Measurements from ENCODE around the gene PDLIM5. TPM values are rescaled to one million over a fixed set of nuclear protein-coding genes. Genes with fewer than 3 reads are reported as not detected.
A peak's percentile ranks its signal among the peaks of the same experiment; 100 is the strongest.

The PDLIM5 gene
- total and polyA plus RNA-seq, 4 experiments from 2014 or later = 37.4 to 57.5 (median 44.6) TPM

DNA sequence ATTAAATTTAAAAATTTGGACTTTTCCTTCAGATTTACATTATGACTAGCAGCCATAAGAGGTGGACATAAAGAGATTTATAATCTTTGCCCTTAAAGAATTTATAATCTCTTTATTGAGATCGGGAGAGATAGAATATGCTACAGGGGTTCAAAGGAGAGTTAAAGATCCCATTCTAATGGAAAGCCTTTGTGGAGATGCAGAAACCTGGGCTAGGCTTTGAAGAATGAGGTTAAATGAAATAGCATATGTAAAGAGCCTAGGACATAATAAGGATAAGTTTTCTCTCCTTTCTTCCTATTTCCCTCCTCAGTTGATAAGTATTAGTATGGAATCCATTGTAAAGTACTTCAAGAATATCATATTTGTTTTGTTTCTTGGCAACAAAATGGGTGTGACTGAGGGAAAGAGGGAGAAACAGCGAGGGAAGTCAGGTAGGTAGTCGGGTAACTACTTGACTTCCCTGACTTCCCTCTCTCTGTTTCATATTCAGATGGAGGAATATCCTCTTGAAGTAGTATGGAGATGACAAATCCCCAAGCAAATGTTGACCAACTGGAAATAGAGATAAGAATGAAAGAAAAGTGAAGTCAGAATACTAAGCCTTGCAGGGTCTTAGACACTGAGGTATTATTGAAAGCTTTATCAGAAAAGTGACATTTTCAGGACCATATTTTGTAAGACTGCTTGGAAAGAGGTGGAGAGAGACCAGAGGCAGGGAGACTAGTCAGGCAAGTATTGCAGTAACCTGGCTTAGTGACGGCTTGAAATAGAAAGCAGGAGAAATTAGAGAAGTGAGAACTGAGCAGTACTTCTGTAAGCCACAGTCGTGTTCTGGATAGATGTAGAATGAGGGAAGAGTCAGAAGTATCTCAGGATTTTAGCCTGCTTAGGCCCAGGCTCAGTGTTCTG lies 82.9 kb downstream of the PDLIM5 start:
- Mint-ChIP-seq H3K27ac (no peak overlapping the region), H3K27me3 (no peaks in the 10 kb centered on the region), H3K36me3 (peaks cover 0 to 11% of the 10 kb centered on the region in 2 donors), H3K4me3 (no peak overlapping the region), H3K4me1 (peaks cover 3 to 11% (median 4%) of the 10 kb centered on the region in 4 donors), H3K9me3 (no peaks in the 10 kb centered on the region)
- Histone ChIP-seq H3K9me3 (ENCODE audit: control insufficient read depth in 1 of 2, low read length in 2 of 2) (no peaks in the 10 kb centered on the region), H3K27ac (ENCODE audit: low read depth, low read length) (no peak overlapping the region), H3K4me1 (ENCODE audit: insufficient read depth, low read length) (no peaks in the 10 kb centered on the region), H3K27me3 (ENCODE audit: insufficient read depth, low read length) (no peaks in the 10 kb centered on the region), H3K36me3 (ENCODE audit: insufficient read depth, low read length) (no peaks in the 10 kb centered on the region), H3K4me3 (ENCODE audit: low read length in 2 of 2) (no peak overlapping the region)
- no peak for DNase-seq
- CTCF ChIA-PET (ENCODE audit: partially characterized antibody) = no interaction called here
- POLR2A ChIA-PET (ENCODE audit: partially characterized antibody) = no interaction called here
- intact Hi-C loops (cut with micrococcal nuclease) = no loop called here

DNA sequence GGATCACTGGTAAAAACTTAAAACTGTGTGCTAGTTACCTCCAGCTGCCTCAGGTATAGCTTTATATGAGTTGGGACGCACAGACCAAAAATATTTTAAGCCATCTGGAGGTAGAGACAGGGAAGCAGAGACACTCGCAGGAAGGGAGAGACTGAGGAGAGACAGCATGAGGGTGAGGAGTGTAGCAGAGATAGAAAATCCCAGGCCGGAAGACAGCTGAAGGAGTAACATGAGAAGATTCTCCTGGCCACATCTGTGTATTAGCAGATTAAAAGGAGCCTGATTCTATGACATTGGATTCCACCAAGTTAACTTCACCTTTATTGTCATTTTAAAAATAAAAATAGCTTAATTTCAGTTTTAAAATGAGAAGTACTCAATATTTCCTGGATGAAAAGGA lies 84.3 kb downstream of the PDLIM5 start:
- H3K36me3 ChIP-seq (ENCODE audit: insufficient read depth, low read length) = no peaks in the 10 kb centered on the region
- H3K9me3 ChIP-seq (ENCODE audit: control insufficient read depth in 1 of 2, low read length in 2 of 2) = no peaks in the 10 kb centered on the region
- no peaks in the 10 kb centered on the region for H3K27me3 ChIP-seq (ENCODE audit: insufficient read depth, low read length)
- H3K4me3 Mint-ChIP-seq = no peak overlapping the region
- no peaks in the 10 kb centered on the region for H3K27me3 Mint-ChIP-seq
- H3K27ac Mint-ChIP-seq = no peak overlapping the region
- no peak for DNase-seq
- no peak overlapping the region for H3K4me3 ChIP-seq (ENCODE audit: low read length in 2 of 2)
- peaks cover 0 to 11% of the 10 kb centered on the region in 2 donors for H3K36me3 Mint-ChIP-seq
- no peaks in the 10 kb centered on the region for H3K4me1 ChIP-seq (ENCODE audit: insufficient read depth, low read length)
- ChIA-PET CTCF (ENCODE audit: partially characterized antibody) (no interaction called here), POLR2A (ENCODE audit: partially characterized antibody) (no interaction called here)
- intact Hi-C loops (cut with micrococcal nuclease) = no loop called here
- H3K9me3 Mint-ChIP-seq = no peaks in the 10 kb centered on the region
- peaks cover 3 to 11% (median 5%) of the 10 kb centered on the region in 4 donors for H3K4me1 Mint-ChIP-seq
- H3K27ac ChIP-seq (ENCODE audit: low read depth, low read length) = no peak overlapping the region

DNA sequence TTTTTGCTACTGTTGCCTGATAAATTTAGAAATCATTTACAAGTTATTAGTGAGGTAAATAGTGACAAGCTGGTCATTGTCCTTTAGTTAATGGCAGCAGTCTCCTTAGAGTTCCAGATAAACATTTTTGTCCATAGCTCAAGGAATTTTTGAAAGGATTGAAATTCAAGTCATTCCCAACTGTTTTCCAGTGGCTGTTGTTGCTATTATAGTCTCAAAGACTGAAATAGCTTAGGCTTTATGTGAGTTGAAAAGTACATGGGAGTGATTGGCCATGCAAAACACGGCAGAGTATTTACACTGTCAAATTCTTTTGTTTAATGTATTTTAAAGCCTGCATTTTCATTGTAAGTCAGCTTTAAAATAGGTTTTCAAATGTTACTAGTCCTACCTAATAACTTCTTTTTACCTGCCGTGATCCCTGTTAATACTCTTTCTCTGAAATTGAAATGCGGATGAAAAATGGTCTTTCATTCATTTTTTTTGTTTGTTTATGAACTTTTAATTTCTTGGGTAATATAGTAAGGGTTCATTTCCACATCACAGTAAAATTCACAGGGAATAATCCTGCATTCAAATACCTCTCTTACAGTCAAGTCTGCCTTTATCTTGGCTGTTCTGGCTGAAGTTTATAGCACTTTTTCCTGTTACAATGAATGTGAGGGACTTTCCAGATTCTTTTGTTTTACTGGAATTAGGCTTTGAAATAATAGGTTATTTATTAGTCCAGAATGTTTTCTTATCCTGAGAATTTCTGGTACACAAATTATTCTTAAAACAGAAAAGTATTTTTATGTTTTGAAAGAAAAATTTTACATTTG lies 85.1 kb downstream of the PDLIM5 start:
- Mint-ChIP-seq H3K9me3 (no peaks in the 10 kb centered on the region), H3K27ac (no peak overlapping the region), H3K4me3 (no peak overlapping the region), H3K27me3 (no peaks in the 10 kb centered on the region), H3K4me1 (peaks cover 3 to 11% (median 5%) of the 10 kb centered on the region in 4 donors), H3K36me3 (peaks cover 0 to 11% of the 10 kb centered on the region in 2 donors)
- no peak for DNase-seq
- Histone ChIP-seq H3K27ac (ENCODE audit: low read depth, low read length) (no peak overlapping the region), H3K4me3 (ENCODE audit: low read length in 2 of 2) (no peak overlapping the region), H3K27me3 (ENCODE audit: insufficient read depth, low read length) (no peaks in the 10 kb centered on the region), H3K4me1 (ENCODE audit: insufficient read depth, low read length) (no peaks in the 10 kb centered on the region), H3K36me3 (ENCODE audit: insufficient read depth, low read length) (no peaks in the 10 kb centered on the region), H3K9me3 (ENCODE audit: control insufficient read depth in 1 of 2, low read length in 2 of 2) (no peaks in the 10 kb centered on the region)
- POLR2A ChIA-PET (ENCODE audit: partially characterized antibody) = no interaction called here
- intact Hi-C loops (cut with micrococcal nuclease) = no loop called here
- CTCF ChIA-PET (ENCODE audit: partially characterized antibody) = no interaction called here

DNA sequence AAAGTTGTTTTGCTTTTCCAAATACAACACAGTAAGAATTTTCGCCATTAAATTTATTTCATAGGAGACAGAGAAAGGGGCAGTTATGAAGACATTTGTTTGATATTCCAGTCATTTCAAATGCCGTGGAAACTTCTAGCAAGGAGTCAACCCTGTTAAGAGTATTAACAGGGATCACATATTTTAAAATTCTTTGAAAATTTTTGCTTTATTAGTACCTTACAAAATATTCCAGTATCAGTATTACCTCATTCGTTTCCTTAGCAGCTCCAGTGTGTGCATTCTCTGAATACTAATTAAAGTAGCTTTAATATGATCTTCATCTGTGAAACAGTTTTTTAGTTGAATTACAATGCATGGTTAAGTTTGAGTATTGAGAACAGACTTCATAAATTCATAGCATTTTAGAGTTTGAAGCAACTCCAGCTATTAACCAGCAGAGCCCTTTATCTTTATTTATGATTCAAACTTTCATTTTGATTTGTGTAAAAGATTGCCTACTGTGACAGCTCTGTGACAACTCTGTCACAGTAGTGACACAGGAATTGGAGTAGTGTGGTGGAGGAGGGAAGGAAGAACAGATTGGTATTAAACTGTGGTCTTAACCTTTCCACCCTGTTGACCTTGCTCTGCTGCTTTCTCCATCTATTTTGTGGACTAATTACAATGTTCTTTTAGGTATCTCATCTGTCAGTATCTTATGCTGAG lies 86.3 kb downstream of the PDLIM5 start:
- Mint-ChIP-seq H3K27ac (no peak overlapping the region), H3K4me1 (peaks cover 2 to 11% (median 5%) of the 10 kb centered on the region in 4 donors), H3K9me3 (no peaks in the 10 kb centered on the region), H3K4me3 (no peak overlapping the region), H3K27me3 (no peaks in the 10 kb centered on the region), H3K36me3 (peaks cover 0 to 8% of the 10 kb centered on the region in 2 donors)
- ChIA-PET POLR2A (ENCODE audit: partially characterized antibody) (no interaction called here), CTCF (ENCODE audit: partially characterized antibody) (no interaction called here)
- no peaks in the 10 kb centered on the region for H3K9me3 ChIP-seq (ENCODE audit: control insufficient read depth in 1 of 2, low read length in 2 of 2)
- intact Hi-C loops (cut with micrococcal nuclease) = no loop called here
- no peaks in the 10 kb centered on the region for H3K27me3 ChIP-seq (ENCODE audit: insufficient read depth, low read length)
- H3K27ac ChIP-seq (ENCODE audit: low read depth, low read length) = no peak overlapping the region
- H3K4me3 ChIP-seq (ENCODE audit: low read length in 2 of 2) = no peak overlapping the region
- no peak for DNase-seq
- H3K36me3 ChIP-seq (ENCODE audit: insufficient read depth, low read length) = no peaks in the 10 kb centered on the region
- H3K4me1 ChIP-seq (ENCODE audit: insufficient read depth, low read length) = no peaks in the 10 kb centered on the region

DNA sequence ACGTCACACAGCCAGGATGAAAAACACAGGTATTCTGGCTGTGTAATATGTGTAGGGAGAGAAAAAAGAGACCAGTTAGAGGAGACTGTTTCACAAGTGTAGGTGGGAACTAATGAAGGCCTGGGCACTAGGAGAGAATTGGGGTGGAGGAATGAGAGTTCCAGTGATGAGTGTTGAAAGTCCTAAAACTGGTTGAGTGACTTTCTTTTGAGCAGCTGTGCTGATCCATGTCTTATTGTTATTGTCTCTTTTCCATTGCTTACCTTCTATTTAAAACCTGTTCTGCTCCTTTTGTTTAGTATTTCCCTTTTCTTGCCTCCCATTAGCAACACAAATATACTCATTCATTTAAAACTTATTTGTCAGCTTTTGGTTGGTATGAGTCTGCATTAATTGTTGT lies 88.7 kb downstream of the PDLIM5 start:
- Histone ChIP-seq H3K4me1 (ENCODE audit: insufficient read depth, low read length) (no peaks in the 10 kb centered on the region), H3K27ac (ENCODE audit: low read depth, low read length) (no peak overlapping the region), H3K9me3 (ENCODE audit: control insufficient read depth in 1 of 2, low read length in 2 of 2) (no peaks in the 10 kb centered on the region), H3K4me3 (ENCODE audit: low read length in 2 of 2) (no peak overlapping the region), H3K36me3 (ENCODE audit: insufficient read depth, low read length) (no peaks in the 10 kb centered on the region), H3K27me3 (ENCODE audit: insufficient read depth, low read length) (no peaks in the 10 kb centered on the region)
- ChIA-PET POLR2A (ENCODE audit: partially characterized antibody) (no interaction called here), CTCF (ENCODE audit: partially characterized antibody) (no interaction called here)
- DNase-seq = no peak
- Mint-ChIP-seq H3K27me3 (no peaks in the 10 kb centered on the region), H3K9me3 (peaks cover 0 to 2% (median 0%) of the 10 kb centered on the region in 8 donors), H3K4me1 (peaks cover 0 to 6% (median under 1%) of the 10 kb centered on the region in 4 donors), H3K4me3 (no peak overlapping the region), H3K36me3 (peaks cover 2 to 12% of the 10 kb centered on the region in 2 donors), H3K27ac (peak overlapping the region in 1 of 7 donors; percentile 62)
- intact Hi-C loops (cut with micrococcal nuclease) = no loop called here

DNA sequence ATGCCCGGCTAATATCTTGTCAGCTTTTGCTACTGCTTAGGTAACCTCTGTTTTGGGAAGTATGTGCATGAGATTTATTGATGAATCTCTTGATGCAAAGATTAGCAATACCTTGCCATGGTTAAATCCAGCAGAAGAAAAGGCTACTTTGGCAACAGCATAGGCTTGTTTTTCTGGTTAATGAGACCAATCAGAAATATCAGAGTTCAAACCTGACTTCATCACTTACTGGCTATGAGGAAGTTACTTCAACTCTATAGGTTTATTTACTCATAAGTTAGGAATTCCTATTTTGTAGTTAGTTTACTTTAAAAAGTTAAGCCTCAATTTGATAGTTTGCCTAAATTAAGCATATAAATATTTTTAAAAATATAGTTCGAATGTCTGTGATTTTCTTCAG lies 93.1 kb downstream of the PDLIM5 start:
- H3K36me3 Mint-ChIP-seq = peaks cover 8 to 19% of the 10 kb centered on the region in 2 donors
- no peak overlapping the region for H3K4me3 Mint-ChIP-seq
- no peak overlapping the region for H3K27ac ChIP-seq (ENCODE audit: low read depth, low read length)
- H3K9me3 ChIP-seq (ENCODE audit: control insufficient read depth in 1 of 2, low read length in 2 of 2) = no peaks in the 10 kb centered on the region
- intact Hi-C loops (cut with micrococcal nuclease) = no loop called here
- H3K4me1 ChIP-seq (ENCODE audit: insufficient read depth, low read length) = no peaks in the 10 kb centered on the region
- H3K9me3 Mint-ChIP-seq = peaks cover 0 to 2% (median 0%) of the 10 kb centered on the region in 8 donors
- H3K4me3 ChIP-seq (ENCODE audit: low read length in 2 of 2) = no peak overlapping the region
- DNase-seq = no peak
- H3K27ac Mint-ChIP-seq = no peak overlapping the region
- no peaks in the 10 kb centered on the region for H3K27me3 ChIP-seq (ENCODE audit: insufficient read depth, low read length)
- H3K36me3 ChIP-seq (ENCODE audit: insufficient read depth, low read length) = no peaks in the 10 kb centered on the region
- H3K27me3 Mint-ChIP-seq = no peaks in the 10 kb centered on the region
- peaks cover 0 to 6% (median 3%) of the 10 kb centered on the region in 4 donors for H3K4me1 Mint-ChIP-seq
- ChIA-PET POLR2A (ENCODE audit: partially characterized antibody) (no interaction called here), CTCF (ENCODE audit: partially characterized antibody) (no interaction called here)

DNA sequence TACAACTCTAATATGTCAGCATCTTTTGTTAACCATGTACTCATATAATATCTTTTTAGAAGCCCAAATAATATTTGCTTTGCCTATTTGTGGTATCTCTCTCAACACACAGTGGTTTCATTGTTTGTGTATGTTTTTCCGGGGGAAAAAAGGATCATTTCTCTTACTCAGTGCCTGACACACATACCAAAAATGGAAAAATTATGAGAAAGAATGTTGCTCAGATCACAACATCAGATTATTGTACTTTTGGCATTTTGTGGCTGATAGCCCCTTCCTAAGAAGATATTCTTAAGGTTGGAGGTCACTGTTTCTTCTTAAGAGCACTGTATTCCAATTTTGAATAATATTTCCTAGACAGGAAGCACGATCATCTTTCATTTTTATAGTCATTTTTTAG lies 93.6 kb downstream of the PDLIM5 start:
- Mint-ChIP-seq H3K36me3 (peaks cover 8 to 19% of the 10 kb centered on the region in 2 donors), H3K4me3 (no peak overlapping the region), H3K9me3 (peaks cover 0 to 2% (median 0%) of the 10 kb centered on the region in 8 donors), H3K4me1 (peaks cover 0 to 5% (median 3%) of the 10 kb centered on the region in 4 donors), H3K27me3 (no peaks in the 10 kb centered on the region), H3K27ac (no peak overlapping the region)
- no peak overlapping the region for H3K4me3 ChIP-seq (ENCODE audit: low read length in 2 of 2)
- ChIA-PET CTCF (ENCODE audit: partially characterized antibody) (no interaction called here), POLR2A (ENCODE audit: partially characterized antibody) (no interaction called here)
- no peaks in the 10 kb centered on the region for H3K4me1 ChIP-seq (ENCODE audit: insufficient read depth, low read length)
- no peaks in the 10 kb centered on the region for H3K9me3 ChIP-seq (ENCODE audit: control insufficient read depth in 1 of 2, low read length in 2 of 2)
- no peak for DNase-seq
- no peaks in the 10 kb centered on the region for H3K27me3 ChIP-seq (ENCODE audit: insufficient read depth, low read length)
- intact Hi-C loops (cut with micrococcal nuclease) = no loop called here
- no peaks in the 10 kb centered on the region for H3K36me3 ChIP-seq (ENCODE audit: insufficient read depth, low read length)
- no peak overlapping the region for H3K27ac ChIP-seq (ENCODE audit: low read depth, low read length)

Measured in CD4-positive, alpha-beta memory T cell (primary cell).